ENCODE measurements around the gene C22orf42. TPM values are rescaled to one million over a fixed set of nuclear protein-coding genes. Genes with fewer than 3 reads are reported as not detected.

Gene C22orf42
- total and polyA plus RNA-seq, 2 experiments from 2014 or later = not detected

DNA sequence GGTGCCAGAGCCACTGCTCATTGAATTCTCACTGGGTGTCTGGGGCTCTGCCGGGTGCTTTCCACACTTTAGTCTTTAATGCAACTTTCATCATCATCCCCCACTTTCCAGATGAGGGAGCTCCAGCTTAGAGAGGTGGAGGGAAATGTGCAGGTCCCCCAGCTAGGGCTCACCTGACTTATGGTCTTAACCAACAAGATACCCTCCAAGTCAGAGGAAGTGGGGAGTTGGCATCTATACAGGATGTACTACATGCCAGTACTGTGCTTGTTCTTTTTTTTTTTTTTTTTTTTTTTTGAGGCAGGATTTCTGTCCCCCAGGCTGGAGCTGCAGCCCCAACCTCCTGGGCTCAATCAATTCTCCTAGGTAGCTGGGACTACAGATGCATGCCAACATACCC lies 26.3 kb downstream of the C22orf42 start:
- Histone ChIP-seq H3K79me2 (no peaks in the 10 kb centered on the region), H3K4me2 (no peak overlapping the region), H3K9me3 (ENCODE audit: low read depth) (no peaks in the 10 kb centered on the region), H3K4me3 (no peak overlapping the region), H3K27me3 (no peaks in the 10 kb centered on the region), H4K20me1 (ENCODE audit: insufficient read depth, poor library complexity, severe bottlenecking) (no peaks in the 10 kb centered on the region), H3K36me3 (replicated peaks; ENCODE audit: insufficient read depth, low read depth) (no peaks in the 10 kb centered on the region), H2AFZ (no peak overlapping the region), H3K27ac (no peak overlapping the region), H3K9me2 (replicated peaks; ENCODE audit: insufficient read depth) (no peaks in the 10 kb centered on the region), H3K4me1 (ENCODE audit: insufficient read depth) (no peaks in the 10 kb centered on the region)
- no peak for DNase-seq (ENCODE audit: low spot score)
- WGBS (ENCODE audit: low lambda C conversion rate, missing lambda C conversion rate) = 76% methylated on average over 1 of the region's 1 CpG
- TF ChIP-seq EZH2phosphoT487 (IDR thresholded peaks at IDR 0.05; ENCODE audit: low read depth, severe bottlenecking, unreplicated experiment) (no peak), EZH2 (IDR thresholded peaks at IDR 0.05; ENCODE audit: borderline replicate concordance) (no peak)
- TF ChIP-seq, protein P1, sequence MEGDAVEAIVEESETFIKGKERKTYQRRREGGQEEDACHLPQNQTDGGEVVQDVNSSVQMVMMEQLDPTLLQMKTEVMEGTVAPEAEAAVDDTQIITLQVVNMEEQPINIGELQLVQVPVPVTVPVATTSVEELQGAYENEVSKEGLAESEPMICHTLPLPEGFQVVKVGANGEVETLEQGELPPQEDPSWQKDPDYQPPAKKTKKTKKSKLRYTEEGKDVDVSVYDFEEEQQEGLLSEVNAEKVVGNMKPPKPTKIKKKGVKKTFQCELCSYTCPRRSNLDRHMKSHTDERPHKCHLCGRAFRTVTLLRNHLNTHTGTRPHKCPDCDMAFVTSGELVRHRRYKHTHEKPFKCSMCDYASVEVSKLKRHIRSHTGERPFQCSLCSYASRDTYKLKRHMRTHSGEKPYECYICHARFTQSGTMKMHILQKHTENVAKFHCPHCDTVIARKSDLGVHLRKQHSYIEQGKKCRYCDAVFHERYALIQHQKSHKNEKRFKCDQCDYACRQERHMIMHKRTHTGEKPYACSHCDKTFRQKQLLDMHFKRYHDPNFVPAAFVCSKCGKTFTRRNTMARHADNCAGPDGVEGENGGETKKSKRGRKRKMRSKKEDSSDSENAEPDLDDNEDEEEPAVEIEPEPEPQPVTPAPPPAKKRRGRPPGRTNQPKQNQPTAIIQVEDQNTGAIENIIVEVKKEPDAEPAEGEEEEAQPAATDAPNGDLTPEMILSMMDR (IDR thresholded peaks at IDR 0.05; ENCODE audit: poor library complexity) = no peak

DNA sequence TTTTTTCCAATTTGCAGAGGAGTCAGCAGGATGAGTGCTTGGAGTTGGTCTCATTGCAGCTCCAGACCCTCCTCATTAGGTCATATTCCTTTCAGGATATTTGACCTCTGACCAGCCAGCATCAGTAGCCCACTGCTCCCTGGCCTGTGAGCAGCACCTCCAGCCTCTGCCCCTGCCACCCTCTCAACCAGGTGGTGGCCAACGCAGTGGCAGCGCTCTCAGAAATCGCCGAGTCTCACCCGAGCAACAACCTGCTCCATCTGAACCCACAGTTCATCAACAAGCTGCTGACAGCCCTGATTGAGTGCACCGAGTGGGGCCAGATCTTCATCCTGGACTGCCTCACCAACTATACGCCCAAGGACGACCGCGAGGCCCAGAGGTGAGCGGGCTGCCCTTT lies 27.0 kb downstream of the C22orf42 start:
- Histone ChIP-seq H3K4me1 (ENCODE audit: insufficient read depth) (no peaks in the 10 kb centered on the region), H3K9me2 (replicated peaks; ENCODE audit: insufficient read depth) (no peaks in the 10 kb centered on the region), H3K4me2 (no peak overlapping the region), H3K9me3 (ENCODE audit: low read depth) (no peaks in the 10 kb centered on the region), H3K4me3 (no peak overlapping the region), H3K79me2 (no peaks in the 10 kb centered on the region), H2AFZ (no peak overlapping the region), H3K36me3 (replicated peaks; ENCODE audit: insufficient read depth, low read depth) (no peaks in the 10 kb centered on the region), H3K27me3 (no peaks in the 10 kb centered on the region), H4K20me1 (ENCODE audit: insufficient read depth, poor library complexity, severe bottlenecking) (no peaks in the 10 kb centered on the region), H3K27ac (no peak overlapping the region)
- no peak for DNase-seq (ENCODE audit: low spot score)
- TF ChIP-seq EZH2phosphoT487 (IDR thresholded peaks at IDR 0.05; ENCODE audit: low read depth, severe bottlenecking, unreplicated experiment) = no peak
- whole genome bisulfite sequencing (ENCODE audit: low lambda C conversion rate, missing lambda C conversion rate) = 92% methylated on average over 11 of the region's 11 CpGs

DNA sequence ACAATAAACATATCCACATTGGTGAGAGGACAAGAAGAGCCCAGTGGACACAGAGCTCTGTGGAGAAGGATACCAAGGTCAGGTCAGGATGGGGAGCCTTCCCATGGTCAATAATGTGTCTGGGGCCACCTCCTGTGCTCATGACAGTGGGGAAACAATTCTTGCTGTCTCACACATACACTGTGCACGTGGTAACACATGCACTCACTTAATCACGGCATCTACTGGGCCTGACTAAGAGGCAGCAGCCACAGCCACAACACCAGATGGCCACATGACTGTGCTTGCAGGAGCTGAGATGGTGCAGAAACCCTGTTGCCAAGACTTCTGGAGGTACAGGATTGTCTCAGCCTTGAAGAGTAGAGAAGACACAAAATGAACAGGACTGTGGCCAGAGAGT lies 28.6 kb downstream of the C22orf42 start:
- no peak overlapping the region for H3K4me3 ChIP-seq
- H4K20me1 ChIP-seq (ENCODE audit: insufficient read depth, poor library complexity, severe bottlenecking) = no peaks in the 10 kb centered on the region
- TF ChIP-seq EZH2 (IDR thresholded peaks at IDR 0.05; ENCODE audit: borderline replicate concordance) (no peak), EZH2phosphoT487 (IDR thresholded peaks at IDR 0.05; ENCODE audit: low read depth, severe bottlenecking, unreplicated experiment) (no peak)
- TF ChIP-seq, protein P1 (IDR thresholded peaks at IDR 0.05; ENCODE audit: poor library complexity) = no peak
- no peaks in the 10 kb centered on the region for H3K9me3 ChIP-seq (ENCODE audit: low read depth)
- DNase-seq (ENCODE audit: low spot score) = no peak
- no peaks in the 10 kb centered on the region for H3K4me1 ChIP-seq (ENCODE audit: insufficient read depth)
- H2AFZ ChIP-seq = no peak overlapping the region
- H3K4me2 ChIP-seq = no peak overlapping the region
- no peak overlapping the region for H3K27ac ChIP-seq
- WGBS (ENCODE audit: low lambda C conversion rate, missing lambda C conversion rate) = 92% methylated on average over 2 of the region's 2 CpGs
- H3K27me3 ChIP-seq = no peaks in the 10 kb centered on the region
- no peaks in the 10 kb centered on the region for H3K36me3 ChIP-seq (replicated peaks; ENCODE audit: insufficient read depth, low read depth)
- H3K79me2 ChIP-seq = no peaks in the 10 kb centered on the region
- no peaks in the 10 kb centered on the region for H3K9me2 ChIP-seq (replicated peaks; ENCODE audit: insufficient read depth)

DNA sequence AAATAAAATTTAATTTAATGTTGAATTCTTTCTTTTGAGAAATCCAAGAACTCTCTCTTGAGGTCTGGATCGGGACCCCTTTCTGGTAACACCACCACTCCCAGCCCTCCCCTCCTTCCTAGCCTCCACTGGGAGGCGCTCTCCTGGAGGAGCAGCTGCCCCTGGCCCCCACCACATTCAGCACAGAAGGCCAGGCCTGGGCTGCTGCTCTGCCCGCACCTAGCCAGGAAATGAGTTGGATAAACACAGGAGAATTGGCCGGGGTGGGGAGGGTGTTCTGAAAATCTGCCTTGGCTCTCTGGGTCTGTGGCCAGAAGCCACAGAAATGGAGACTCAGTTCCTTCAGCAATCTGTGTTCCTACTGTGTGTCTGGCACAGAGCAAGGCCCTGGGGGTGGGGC lies 31.2 kb downstream of the C22orf42 start:
- Histone ChIP-seq H3K4me3 (no peak overlapping the region), H2AFZ (no peak overlapping the region), H3K27ac (no peak overlapping the region), H3K36me3 (replicated peaks; ENCODE audit: insufficient read depth, low read depth) (no peaks in the 10 kb centered on the region), H3K4me1 (ENCODE audit: insufficient read depth) (no peaks in the 10 kb centered on the region), H3K9me3 (ENCODE audit: low read depth) (no peaks in the 10 kb centered on the region), H3K4me2 (no peak overlapping the region), H3K79me2 (no peaks in the 10 kb centered on the region), H4K20me1 (ENCODE audit: insufficient read depth, poor library complexity, severe bottlenecking) (no peaks in the 10 kb centered on the region), H3K27me3 (no peaks in the 10 kb centered on the region), H3K9me2 (replicated peaks; ENCODE audit: insufficient read depth) (no peaks in the 10 kb centered on the region)
- 62% methylated on average over 4 of the region's 4 CpGs for WGBS (ENCODE audit: low lambda C conversion rate, missing lambda C conversion rate)
- TF ChIP-seq, protein P1 (IDR thresholded peaks at IDR 0.05; ENCODE audit: poor library complexity) = no peak
- TF ChIP-seq EZH2 (IDR thresholded peaks at IDR 0.05; ENCODE audit: borderline replicate concordance) (no peak), EZH2phosphoT487 (IDR thresholded peaks at IDR 0.05; ENCODE audit: low read depth, severe bottlenecking, unreplicated experiment) (no peak)
- no peak for DNase-seq (ENCODE audit: low spot score)
